GM12878 (cell line): ENCODE results near the gene MYCBP2. TPM values are rescaled to one million over a fixed set of nuclear protein-coding genes. Genes with fewer than 3 reads are reported as not detected.

Experiments used
- BACH1 ChIP-seq: fragments of 450-650 bp; IDR thresholded peaks from 2 replicates; pipeline ENCODE4 v1.6.1; 2017; ENCODE audit warnings: mild to moderate bottlenecking, borderline replicate concordance
- DPF2 ChIP-seq: fragments of 450-650 bp; IDR thresholded peaks from 2 replicates; pipeline ENCODE4 v1.6.1; 2017; ENCODE audit warnings: mild to moderate bottlenecking
- EP300 ChIP-seq, 2 experiments: fragments of 150-350 bp in 1 of 2; IDR thresholded peaks; 2 replicates each; pipeline ENCODE4 v1.6.1; 2011 to 2012; ENCODE audit warnings: low read depth in 2 of 2, low read length in 2 of 2, borderline replicate concordance in 1 of 2, improper control_type of control experiment in 1 of 2, inconsistent platforms in 1 of 2; ENCODE audit not compliant: control insufficient read depth in 1 of 2
- KLF5 ChIP-seq: fragments of 450-650 bp; IDR thresholded peaks from 2 replicates; pipeline ENCODE4 v1.6.1; 2014; ENCODE audit warnings: mild to moderate bottlenecking; ENCODE audit not compliant: partially characterized antibody
- MTA3 ChIP-seq: IDR thresholded peaks from 2 replicates; pipeline ENCODE4 v1.6.1; 2012; ENCODE audit warnings: low read length, inconsistent platforms, borderline replicate concordance
- NFIC ChIP-seq: IDR thresholded peaks from 2 replicates; pipeline ENCODE4 v1.6.1; 2012; ENCODE audit warnings: low read depth, mild to moderate bottlenecking, inconsistent platforms, low read length, moderate library complexity
- NR2C2 ChIP-seq: IDR thresholded peaks from 2 replicates; pipeline ENCODE4 v1.6.1; 2011; ENCODE audit warnings: borderline replicate concordance, low read depth; ENCODE audit not compliant: control insufficient read depth, insufficient read length
- PAX8 ChIP-seq: fragments of 450-650 bp; IDR thresholded peaks from 2 replicates; pipeline ENCODE4 v1.6.1; 2017; ENCODE audit warnings: mild to moderate bottlenecking, moderate library complexity
- POLR2A ChIP-seq: IDR thresholded peaks from 2 replicates; pipeline ENCODE4 v1.6.1; 2011; ENCODE audit warnings: low read depth, mild to moderate bottlenecking, low read length
- POLR2AphosphoS5 ChIP-seq: IDR thresholded peaks from 2 replicates; pipeline ENCODE4 v1.6.1; 2011; ENCODE audit warnings: mild to moderate bottlenecking, low read length, inconsistent platforms
- POU2F2 ChIP-seq: IDR thresholded peaks from 3 replicates; pipeline ENCODE4 v1.6.1; 2011; ENCODE audit warnings: low read depth, mild to moderate bottlenecking, low read length, borderline replicate concordance
- RELA ChIP-seq: fragments of 450-650 bp; IDR thresholded peaks from 2 replicates; pipeline ENCODE4 v1.8.0; 2014; ENCODE audit warnings: borderline replicate concordance; ENCODE audit not compliant: partially characterized antibody
- SMAD1 ChIP-seq: fragments of 450-650 bp; IDR thresholded peaks from 2 replicates; pipeline ENCODE4 v1.6.1; 2018; ENCODE audit warnings: mild to moderate bottlenecking, low read depth; ENCODE audit not compliant: partially characterized antibody
- SMAD5 ChIP-seq: IDR thresholded peaks from 2 replicates; pipeline ENCODE4 v1.6.1; 2016; ENCODE audit warnings: antibody characterized with exemption, low read depth
- SP1 ChIP-seq: IDR thresholded peaks from one replicate; pipeline ENCODE4 v1.6.1; 2011; ENCODE audit warnings: low read depth, low read length
- STAT1 ChIP-seq: fragments of 450-650 bp; conservative IDR thresholded peaks from 2 replicates; pipeline ENCODE4 v1.6.1; 2014; ENCODE audit warnings: antibody characterized with exemption, mild to moderate bottlenecking
- SUPT20H ChIP-seq: IDR thresholded peaks from 2 replicates; pipeline ENCODE4 v1.6.1; 2011; ENCODE audit warnings: low read depth, mild to moderate bottlenecking, low read length, moderate library complexity, borderline replicate concordance; ENCODE audit not compliant: control insufficient read depth
- TCF3 ChIP-seq: IDR thresholded peaks from 2 replicates; pipeline ENCODE4 v1.6.1; 2012; ENCODE audit warnings: low read depth, mild to moderate bottlenecking, low read length, borderline replicate concordance; ENCODE audit not compliant: insufficient read depth
- polyA plus RNA-seq, 11 experiments: library from polyadenylated mRNA; depleted of rRNA in 4 of 11; unstranded in 6 of 11; stranded (reverse) in 5 of 11; fragments of >200 nt; fragmentation: Nextera tagmentation in 4 of 11; fragmentation: Illumina TruSeq in 1 of 11; extraction: Ambion mirVana in 4 of 11; extraction: Trizol in 1 of 11; gene quantifications; 1 replicate in 1 of 11; 2 replicates in 10 of 11; pipeline versions ENCODE4 v1.2.1 to v1.2.3, GENCODE V29; 2011 to 2016; ENCODE audit warnings: inconsistent platforms in 2 of 11, missing spikeins in 2 of 11, low read depth in 1 of 11
- total RNA-seq, 4 experiments: library from RNA; depleted of rRNA in 3 of 4; stranded (reverse); fragments of >200 nt in 3 of 4; fragmentation: Illumina TruSeq in 1 of 4; extraction: Trizol in 1 of 4; gene quantifications; 2 replicates each; pipeline versions ENCODE4 v1.2.1 to v1.2.3, GENCODE V29; 2013 to 2021
- TF ChIP-seq, protein P1 (sequence below): fragments of 450-650 bp; conservative IDR thresholded peaks from 2 replicates; pipeline ENCODE4 v1.6.1; 2017; ENCODE audit warnings: mild to moderate bottlenecking, moderate library complexity
- TF ChIP-seq, protein P2 (sequence below): IDR thresholded peaks from 2 replicates; pipeline ENCODE4 v1.6.1; 2012; ENCODE audit warnings: improper control_type of control experiment, low read depth, low read length; ENCODE audit not compliant: insufficient replicate concordance
- TF ChIP-seq, protein P3 (sequence below): IDR thresholded peaks from 2 replicates; pipeline ENCODE4 v1.6.1; 2012; ENCODE audit warnings: mild to moderate bottlenecking, low read depth, low read length

Gene MYCBP2
- total and polyA plus RNA-seq, 10 of the 15 experiments (the other 5 are each of a cell fraction or from before 2014, with no cell fraction given) = 51.9 to 152 (median 98.2) TPM

DNA sequence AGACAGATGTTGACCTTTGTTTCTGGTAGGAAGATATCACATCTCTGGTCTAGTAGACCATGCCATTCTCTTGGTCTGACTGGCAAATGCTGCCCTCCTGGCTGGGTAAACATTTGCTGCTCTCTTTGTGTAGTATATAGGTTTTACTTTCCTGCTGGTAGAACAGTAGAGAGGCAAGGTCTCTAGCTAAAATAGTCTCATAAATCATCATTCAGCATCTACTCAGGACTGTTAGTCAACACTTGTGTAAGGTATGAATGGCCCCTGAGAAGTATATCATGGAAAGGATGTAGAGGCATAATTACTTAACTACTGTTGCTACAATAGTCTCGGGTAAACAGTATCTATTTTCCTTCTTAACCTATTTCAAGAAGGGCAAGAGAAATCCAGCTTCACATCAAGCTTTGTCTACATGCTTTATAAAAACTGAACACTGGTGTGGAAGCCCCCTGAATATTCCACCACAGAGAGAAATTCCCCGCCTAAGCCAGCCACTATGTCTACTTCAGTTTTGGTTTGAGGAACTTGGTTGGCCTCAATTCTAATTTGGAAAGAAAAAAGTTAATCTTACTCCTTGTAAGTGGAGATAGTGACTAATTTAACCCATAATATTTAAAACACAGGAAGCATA is 18.4 kb upstream of the MYCBP2 start (continued):
- TF ChIP-seq SP1 (no peak), STAT1 (no peak), SMAD1 (peak; percentile 35), SUPT20H (no peak), RELA (peak; percentile 11), NR2C2 (no peak), TCF3 (no peak), EP300 (IDR thresholded peaks at IDR 0.05; ENCODE audit: borderline replicate concordance in 1 of 2, control insufficient read depth in 1 of 2, low read depth in 2 of 2, low read length in 2 of 2) (peak; percentile 37 to 72; a peak in 1 of 4 replicates), DPF2 (0 out of 2 replicates have a peak, but pooled peaks have one; percentile 50), POLR2A (no peak), BACH1 (no peak), POU2F2 (no peak), NFIC (peak; percentile 96), KLF5 (no peak), SMAD5 (no peak), PAX8 (no peak), MTA3 (no peak), POLR2AphosphoS5 (no peak)
- TF ChIP-seq, protein P1, sequence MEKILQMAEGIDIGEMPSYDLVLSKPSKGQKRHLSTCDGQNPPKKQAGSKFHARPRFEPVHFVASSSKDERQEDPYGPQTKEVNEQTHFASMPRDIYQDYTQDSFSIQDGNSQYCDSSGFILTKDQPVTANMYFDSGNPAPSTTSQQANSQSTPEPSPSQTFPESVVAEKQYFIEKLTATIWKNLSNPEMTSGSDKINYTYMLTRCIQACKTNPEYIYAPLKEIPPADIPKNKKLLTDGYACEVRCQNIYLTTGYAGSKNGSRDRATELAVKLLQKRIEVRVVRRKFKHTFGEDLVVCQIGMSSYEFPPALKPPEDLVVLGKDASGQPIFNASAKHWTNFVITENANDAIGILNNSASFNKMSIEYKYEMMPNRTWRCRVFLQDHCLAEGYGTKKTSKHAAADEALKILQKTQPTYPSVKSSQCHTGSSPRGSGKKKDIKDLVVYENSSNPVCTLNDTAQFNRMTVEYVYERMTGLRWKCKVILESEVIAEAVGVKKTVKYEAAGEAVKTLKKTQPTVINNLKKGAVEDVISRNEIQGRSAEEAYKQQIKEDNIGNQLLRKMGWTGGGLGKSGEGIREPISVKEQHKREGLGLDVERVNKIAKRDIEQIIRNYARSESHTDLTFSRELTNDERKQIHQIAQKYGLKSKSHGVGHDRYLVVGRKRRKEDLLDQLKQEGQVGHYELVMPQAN = no peak
- TF ChIP-seq, protein P2, sequence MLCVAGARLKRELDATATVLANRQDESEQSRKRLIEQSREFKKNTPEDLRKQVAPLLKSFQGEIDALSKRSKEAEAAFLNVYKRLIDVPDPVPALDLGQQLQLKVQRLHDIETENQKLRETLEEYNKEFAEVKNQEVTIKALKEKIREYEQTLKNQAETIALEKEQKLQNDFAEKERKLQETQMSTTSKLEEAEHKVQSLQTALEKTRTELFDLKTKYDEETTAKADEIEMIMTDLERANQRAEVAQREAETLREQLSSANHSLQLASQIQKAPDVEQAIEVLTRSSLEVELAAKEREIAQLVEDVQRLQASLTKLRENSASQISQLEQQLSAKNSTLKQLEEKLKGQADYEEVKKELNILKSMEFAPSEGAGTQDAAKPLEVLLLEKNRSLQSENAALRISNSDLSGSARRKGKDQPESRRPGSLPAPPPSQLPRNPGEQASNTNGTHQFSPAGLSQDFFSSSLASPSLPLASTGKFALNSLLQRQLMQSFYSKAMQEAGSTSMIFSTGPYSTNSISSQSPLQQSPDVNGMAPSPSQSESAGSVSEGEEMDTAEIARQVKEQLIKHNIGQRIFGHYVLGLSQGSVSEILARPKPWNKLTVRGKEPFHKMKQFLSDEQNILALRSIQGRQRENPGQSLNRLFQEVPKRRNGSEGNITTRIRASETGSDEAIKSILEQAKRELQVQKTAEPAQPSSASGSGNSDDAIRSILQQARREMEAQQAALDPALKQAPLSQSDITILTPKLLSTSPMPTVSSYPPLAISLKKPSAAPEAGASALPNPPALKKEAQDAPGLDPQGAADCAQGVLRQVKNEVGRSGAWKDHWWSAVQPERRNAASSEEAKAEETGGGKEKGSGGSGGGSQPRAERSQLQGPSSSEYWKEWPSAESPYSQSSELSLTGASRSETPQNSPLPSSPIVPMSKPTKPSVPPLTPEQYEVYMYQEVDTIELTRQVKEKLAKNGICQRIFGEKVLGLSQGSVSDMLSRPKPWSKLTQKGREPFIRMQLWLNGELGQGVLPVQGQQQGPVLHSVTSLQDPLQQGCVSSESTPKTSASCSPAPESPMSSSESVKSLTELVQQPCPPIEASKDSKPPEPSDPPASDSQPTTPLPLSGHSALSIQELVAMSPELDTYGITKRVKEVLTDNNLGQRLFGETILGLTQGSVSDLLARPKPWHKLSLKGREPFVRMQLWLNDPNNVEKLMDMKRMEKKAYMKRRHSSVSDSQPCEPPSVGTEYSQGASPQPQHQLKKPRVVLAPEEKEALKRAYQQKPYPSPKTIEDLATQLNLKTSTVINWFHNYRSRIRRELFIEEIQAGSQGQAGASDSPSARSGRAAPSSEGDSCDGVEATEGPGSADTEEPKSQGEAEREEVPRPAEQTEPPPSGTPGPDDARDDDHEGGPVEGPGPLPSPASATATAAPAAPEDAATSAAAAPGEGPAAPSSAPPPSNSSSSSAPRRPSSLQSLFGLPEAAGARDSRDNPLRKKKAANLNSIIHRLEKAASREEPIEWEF = peak; percentile 37
- TF ChIP-seq, protein P3, sequence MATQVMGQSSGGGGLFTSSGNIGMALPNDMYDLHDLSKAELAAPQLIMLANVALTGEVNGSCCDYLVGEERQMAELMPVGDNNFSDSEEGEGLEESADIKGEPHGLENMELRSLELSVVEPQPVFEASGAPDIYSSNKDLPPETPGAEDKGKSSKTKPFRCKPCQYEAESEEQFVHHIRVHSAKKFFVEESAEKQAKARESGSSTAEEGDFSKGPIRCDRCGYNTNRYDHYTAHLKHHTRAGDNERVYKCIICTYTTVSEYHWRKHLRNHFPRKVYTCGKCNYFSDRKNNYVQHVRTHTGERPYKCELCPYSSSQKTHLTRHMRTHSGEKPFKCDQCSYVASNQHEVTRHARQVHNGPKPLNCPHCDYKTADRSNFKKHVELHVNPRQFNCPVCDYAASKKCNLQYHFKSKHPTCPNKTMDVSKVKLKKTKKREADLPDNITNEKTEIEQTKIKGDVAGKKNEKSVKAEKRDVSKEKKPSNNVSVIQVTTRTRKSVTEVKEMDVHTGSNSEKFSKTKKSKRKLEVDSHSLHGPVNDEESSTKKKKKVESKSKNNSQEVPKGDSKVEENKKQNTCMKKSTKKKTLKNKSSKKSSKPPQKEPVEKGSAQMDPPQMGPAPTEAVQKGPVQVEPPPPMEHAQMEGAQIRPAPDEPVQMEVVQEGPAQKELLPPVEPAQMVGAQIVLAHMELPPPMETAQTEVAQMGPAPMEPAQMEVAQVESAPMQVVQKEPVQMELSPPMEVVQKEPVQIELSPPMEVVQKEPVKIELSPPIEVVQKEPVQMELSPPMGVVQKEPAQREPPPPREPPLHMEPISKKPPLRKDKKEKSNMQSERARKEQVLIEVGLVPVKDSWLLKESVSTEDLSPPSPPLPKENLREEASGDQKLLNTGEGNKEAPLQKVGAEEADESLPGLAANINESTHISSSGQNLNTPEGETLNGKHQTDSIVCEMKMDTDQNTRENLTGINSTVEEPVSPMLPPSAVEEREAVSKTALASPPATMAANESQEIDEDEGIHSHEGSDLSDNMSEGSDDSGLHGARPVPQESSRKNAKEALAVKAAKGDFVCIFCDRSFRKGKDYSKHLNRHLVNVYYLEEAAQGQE = no peak
